Peyer's patch (tissue), 4 donors: Measurements from ENCODE around the gene TSPAN3.

ENCODE experiments used
- POLR2A ChIP-seq, 2 donors: fragments of 450-650 bp; IDR thresholded peaks; one replicate each; pipeline ENCODE4 v1.5.1; 2017; ENCODE audit warnings: antibody characterized with exemption in 2 of 2, mild to moderate bottlenecking in 2 of 2, moderate library complexity in 2 of 2
- TF ChIP-seq, protein P1 (sequence below), 6 experiments: fragments of 450-650 bp in 4 of 6; fragments of 200-600 bp in 2 of 6; sonication (generic) in 1 of 6; IDR thresholded peaks; one replicate each; pipeline ENCODE4 v1.5.1; 2017 to 2019; ENCODE audit warnings: antibody characterized with exemption in 6 of 6, mild to moderate bottlenecking in 3 of 6, moderate library complexity in 1 of 6

- no peak for TF ChIP-seq POLR2A (IDR thresholded peaks at IDR 0.05)
- TF ChIP-seq, protein P1, sequence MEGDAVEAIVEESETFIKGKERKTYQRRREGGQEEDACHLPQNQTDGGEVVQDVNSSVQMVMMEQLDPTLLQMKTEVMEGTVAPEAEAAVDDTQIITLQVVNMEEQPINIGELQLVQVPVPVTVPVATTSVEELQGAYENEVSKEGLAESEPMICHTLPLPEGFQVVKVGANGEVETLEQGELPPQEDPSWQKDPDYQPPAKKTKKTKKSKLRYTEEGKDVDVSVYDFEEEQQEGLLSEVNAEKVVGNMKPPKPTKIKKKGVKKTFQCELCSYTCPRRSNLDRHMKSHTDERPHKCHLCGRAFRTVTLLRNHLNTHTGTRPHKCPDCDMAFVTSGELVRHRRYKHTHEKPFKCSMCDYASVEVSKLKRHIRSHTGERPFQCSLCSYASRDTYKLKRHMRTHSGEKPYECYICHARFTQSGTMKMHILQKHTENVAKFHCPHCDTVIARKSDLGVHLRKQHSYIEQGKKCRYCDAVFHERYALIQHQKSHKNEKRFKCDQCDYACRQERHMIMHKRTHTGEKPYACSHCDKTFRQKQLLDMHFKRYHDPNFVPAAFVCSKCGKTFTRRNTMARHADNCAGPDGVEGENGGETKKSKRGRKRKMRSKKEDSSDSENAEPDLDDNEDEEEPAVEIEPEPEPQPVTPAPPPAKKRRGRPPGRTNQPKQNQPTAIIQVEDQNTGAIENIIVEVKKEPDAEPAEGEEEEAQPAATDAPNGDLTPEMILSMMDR (IDR thresholded peaks at IDR 0.05), result no peak
These were observed 48.0 kb downstream of the TSPAN3 start for GRCh38 chr15:77022646-77023575.
